ENCODE measurements around the gene SNRNP27. TPM values are rescaled to one million over a fixed set of nuclear protein-coding genes. Genes with fewer than 3 reads are reported as not detected.

The SNRNP27 gene
- total and polyA plus RNA-seq, 8 donors = 5.8 to 70.6 (median 52.1) TPM

- H3K4me3 ChIP-seq = no peak overlapping the region
- H3K36me3 ChIP-seq = peaks cover 23 to 53% (median 42%) of the 10 kb centered on the region in 4 donors
- H3K4me1 ChIP-seq = peaks cover 21 to 71% (median 35%) of the 10 kb centered on the region in 4 donors
- no peaks in the 10 kb centered on the region for H3K9me3 ChIP-seq
- peak overlapping the region in 2 of 5 donors; percentile 49 to 69 for H3K27ac ChIP-seq
- DNase-seq = no peak
- intact Hi-C loops (cut with DNase I; ENCODE audit: low total_unique reads) = no loop called here
- no peaks in the 10 kb centered on the region for H3K27me3 ChIP-seq
- TF ChIP-seq POLR2AphosphoS5 (IDR thresholded peaks at IDR 0.05) (no peak), POLR2A (IDR thresholded peaks at IDR 0.05) (no peak), EP300 (IDR thresholded peaks at IDR 0.05) (no peak), CTCF (IDR thresholded peaks at IDR 0.05) (no peak)
- WGBS, 5 donors = 65 to 80% (median 70%) methylated on average over 1 of the region's 1 CpG
Observed at GRCh38 chr2:69932596-69932922, 38.8 kb downstream of the SNRNP27 start.

DNA sequence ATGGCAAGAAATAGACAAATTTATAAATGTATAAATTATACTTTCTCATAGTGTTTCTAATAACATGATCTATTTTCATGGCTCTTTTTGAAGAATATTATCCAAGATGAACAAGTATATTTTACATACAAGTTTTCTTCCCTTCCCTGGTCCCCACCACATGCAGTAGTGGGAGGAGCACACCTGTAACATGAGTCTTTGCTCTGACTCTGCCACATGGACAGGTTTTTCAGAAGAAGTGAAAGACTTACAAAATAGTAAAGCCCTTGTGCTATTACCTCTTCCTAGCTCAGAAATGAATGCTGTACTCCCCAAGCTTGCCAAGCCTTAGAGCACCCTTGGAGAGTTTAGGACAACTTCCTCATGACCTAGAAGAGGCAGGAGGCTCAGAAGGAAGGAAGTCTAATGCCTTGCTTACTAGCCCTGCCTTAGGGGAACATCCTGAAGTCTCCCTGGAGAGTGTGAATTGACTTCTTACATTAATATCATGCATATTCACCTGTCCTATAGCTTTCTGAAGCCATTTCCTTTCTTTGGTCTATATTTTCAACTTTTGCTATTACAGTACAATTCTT, 39.6 kb downstream of the SNRNP27 start:
- Histone ChIP-seq H3K36me3 (peaks cover 31 to 56% (median 49%) of the 10 kb centered on the region in 4 donors), H3K27ac (peak overlapping the region in 3 of 5 donors; percentile 31 to 69 (median 60)), H3K27me3 (no peaks in the 10 kb centered on the region), H3K4me1 (peaks cover 21 to 68% (median 34%) of the 10 kb centered on the region in 4 donors), H3K4me3 (no peak overlapping the region), H3K9me3 (no peaks in the 10 kb centered on the region)
- intact Hi-C loops (cut with DNase I; ENCODE audit: low total_unique reads) = no loop called here
- no peak for DNase-seq
- TF ChIP-seq EP300 (IDR thresholded peaks at IDR 0.05) (no peak), POLR2A (IDR thresholded peaks at IDR 0.05) (no peak), POLR2AphosphoS5 (IDR thresholded peaks at IDR 0.05) (no peak), CTCF (IDR thresholded peaks at IDR 0.05) (no peak)

DNA sequence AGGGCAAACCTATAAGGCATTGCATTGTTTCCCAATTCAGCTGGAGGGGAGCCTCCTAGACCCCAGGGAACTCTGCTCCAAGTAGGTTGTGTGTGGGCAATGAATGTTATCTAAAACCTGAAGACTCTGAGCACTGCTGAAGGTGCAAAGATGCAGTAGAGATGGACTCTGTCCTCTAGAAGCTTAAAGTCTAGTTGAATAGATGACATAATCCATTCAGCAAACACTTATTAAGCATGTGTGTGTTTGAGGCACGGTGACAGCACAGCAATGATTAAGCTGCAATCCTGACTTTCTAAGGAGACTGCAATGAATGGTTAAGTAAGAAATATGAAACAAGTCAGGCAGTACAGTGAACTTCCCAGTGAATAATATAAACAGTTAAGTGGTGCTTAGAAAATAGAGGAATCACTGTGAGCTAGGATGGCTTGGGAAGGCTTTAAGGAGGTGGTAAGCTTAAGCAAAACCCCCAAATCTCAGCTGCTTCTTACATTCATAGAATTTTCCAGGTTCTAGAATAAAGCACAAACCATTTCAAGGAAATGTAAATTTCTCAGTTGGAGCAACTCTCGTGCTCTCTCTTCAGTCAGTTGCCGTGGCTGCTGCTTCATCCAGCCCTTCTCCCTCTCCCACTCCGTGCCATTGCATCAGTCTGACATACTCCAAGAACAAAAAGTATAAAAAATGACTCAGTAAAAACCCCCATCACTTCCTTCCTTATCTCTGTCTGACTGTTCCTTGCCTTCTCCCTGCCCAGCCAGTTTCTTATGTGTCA, 40.3 kb downstream of the SNRNP27 start:
- Histone ChIP-seq H3K27me3 (no peaks in the 10 kb centered on the region), H3K4me1 (peaks cover 18 to 62% (median 29%) of the 10 kb centered on the region in 4 donors), H3K9me3 (no peaks in the 10 kb centered on the region), H3K4me3 (no peak overlapping the region), H3K27ac (peak overlapping the region; percentile 10 to 69 (median 50)), H3K36me3 (peaks cover 38 to 56% (median 50%) of the 10 kb centered on the region in 4 donors)
- 36 to 52% (median 44%) methylated on average over 4 of the region's 4 CpGs for WGBS, 5 donors
- DNase-seq = peak in 1 of 2 donors; percentile 52
- TF ChIP-seq POLR2AphosphoS5 (IDR thresholded peaks at IDR 0.05) (no peak), EP300 (IDR thresholded peaks at IDR 0.05) (no peak), POLR2A (IDR thresholded peaks at IDR 0.05) (no peak), CTCF (IDR thresholded peaks at IDR 0.05) (no peak)
- intact Hi-C loops (cut with DNase I; ENCODE audit: low total_unique reads) = no loop called here

GRCh38 chr2:69934614-69934908, 40.8 kb downstream of the SNRNP27 start:
- Histone ChIP-seq H3K9me3 (no peaks in the 10 kb centered on the region), H3K27ac (peak overlapping the region in 4 of 5 donors; percentile 10 to 69 (median 46)), H3K4me3 (no peak overlapping the region), H3K4me1 (peaks cover 17 to 56% (median 23%) of the 10 kb centered on the region in 4 donors), H3K27me3 (no peaks in the 10 kb centered on the region), H3K36me3 (peaks cover 41 to 58% (median 52%) of the 10 kb centered on the region in 4 donors)
- TF ChIP-seq POLR2A (IDR thresholded peaks at IDR 0.05) = no peak
- TF ChIP-seq POLR2AphosphoS5 (IDR thresholded peaks at IDR 0.05) = no peak
- TF ChIP-seq EP300 (IDR thresholded peaks at IDR 0.05) = no peak
- no peak for TF ChIP-seq CTCF (IDR thresholded peaks at IDR 0.05)
- intact Hi-C loops (cut with DNase I; ENCODE audit: low total_unique reads) = no loop called here
- no peak for DNase-seq
- 37 to 80% (median 52%) methylated on average over 1 of the region's 1 CpG for WGBS, 5 donors

All from stomach (tissue), 9 donors.